HG03108 (cell line): ENCODE measurements around the gene USP6NL.

Experiments
- ATAC-seq: cut with Tn5 transposase; IDR thresholded peaks from one replicate; pipeline ENCODE4 v1.9.1; 2021; ENCODE audit warnings: moderate library complexity; ENCODE audit not compliant: unreplicated experiment

Gene USP6NL

GRCh38 chr10:11594589-11595394 lies 16.7 kb downstream of the USP6NL start:
- ATAC-seq, result no peak

DNA sequence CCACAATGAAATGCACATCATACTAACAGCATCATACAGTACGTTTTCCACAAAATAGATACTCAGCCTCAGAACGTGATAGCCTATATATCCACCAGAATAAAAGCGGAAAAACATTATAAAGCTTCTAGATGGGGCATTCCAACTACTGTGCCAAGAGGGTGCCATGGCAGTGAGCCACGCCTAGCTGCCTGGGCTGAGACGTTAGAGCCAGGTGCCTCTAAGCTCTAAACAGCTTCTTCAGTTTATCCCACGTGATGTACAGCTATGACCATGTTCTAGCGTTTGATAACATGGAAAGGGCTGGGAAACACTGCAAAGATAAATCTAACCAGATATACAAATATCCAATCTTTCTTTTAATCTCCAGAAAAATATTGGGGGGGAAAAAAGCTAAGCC lies 17.8 kb downstream of the USP6NL start:
- no peak for ATAC-seq

DNA sequence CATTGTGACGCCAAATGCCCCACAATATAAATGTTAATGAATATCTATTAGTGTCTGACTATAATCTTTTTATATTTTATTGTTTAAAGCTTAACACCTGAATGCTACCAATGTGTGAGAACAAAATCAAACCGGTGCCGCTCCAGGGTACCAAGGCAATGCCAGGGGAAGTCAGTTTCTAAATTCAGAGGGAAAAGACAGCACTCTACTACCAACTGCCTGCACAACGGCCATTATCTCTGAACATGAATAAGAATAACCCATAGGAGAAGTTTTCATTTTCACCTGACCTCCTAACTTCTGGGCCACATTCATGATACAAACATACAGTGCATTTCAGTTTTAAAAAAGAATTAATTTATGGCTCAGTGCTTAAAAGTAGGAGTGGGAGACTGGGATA lies 21.7 kb downstream of the USP6NL start:
- no peak for ATAC-seq

DNA sequence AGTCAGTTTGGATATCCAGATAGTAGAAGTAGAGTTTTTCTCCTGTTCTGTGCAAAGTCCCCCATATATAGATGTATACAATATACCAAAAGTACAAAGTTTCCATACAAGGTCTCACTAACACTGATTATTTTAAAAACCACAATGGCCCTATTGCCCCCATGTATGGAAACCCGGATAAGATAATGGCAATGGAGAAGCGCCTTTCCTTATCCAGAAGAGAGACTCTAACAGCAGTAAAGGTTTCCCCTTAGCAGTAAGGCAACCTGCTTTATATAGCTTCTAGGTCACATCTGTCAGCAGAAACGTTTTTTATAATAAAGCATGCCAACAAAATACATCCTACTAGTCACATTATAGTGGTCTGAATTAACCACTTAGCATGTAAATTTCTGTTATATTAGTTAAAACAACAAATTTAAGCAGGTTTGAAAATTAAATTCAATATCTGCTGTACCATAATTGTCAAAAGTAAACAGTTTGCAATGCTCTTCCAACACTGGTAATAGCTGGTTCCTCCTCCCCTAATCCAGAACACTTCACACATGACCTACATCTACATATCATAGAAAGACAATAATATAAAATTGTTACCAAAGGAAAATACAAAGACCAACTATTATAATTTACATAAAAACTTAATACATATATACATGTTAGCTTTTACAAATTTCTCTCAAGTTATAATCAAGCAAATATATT lies 22.4 kb downstream of the USP6NL start:
- ATAC-seq, result no peak

- no peak for ATAC-seq
Observed at GRCh38 chr10:11587722-11588259, 23.7 kb downstream of the USP6NL start.

GRCh38 chr10:11586170-11586569 lies 25.3 kb downstream of the USP6NL start:
- no peak for ATAC-seq

DNA sequence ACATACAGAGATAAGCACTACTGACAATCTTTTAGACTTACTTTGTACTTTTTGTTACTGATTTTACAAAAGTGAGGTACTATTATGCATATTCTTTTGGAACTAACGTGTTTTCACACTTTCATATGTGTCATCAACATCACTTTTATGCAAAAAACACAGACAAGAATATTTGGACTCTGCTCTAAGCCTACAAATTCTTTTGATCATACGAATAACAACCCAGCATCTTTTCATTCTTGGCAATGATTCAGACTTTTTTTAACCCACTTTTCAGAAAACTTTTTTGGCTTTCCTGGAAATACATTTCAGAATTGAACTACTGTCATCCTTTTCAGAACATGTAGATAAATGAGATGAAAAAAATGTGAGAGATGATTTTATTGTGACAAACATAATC lies 30.2 kb downstream of the USP6NL start:
- ATAC-seq, result no peak

DNA sequence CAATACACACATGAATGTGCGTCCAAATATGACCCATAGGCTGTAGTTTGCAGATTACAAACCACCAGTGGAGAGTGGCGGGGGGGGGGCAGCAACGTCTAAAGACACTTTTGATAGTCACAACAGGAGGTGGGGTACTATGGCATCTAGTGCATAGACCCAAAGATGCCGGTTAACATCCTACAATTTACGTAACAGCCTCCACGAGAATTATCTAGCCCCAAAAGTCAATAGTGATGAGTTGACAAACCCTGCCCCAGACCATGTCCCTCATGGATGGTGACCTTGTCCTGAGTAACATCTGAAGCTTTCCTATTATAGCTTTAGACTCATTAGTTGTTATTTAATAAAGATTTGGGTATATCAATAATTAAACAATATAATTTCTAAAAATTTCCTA lies 31.6 kb downstream of the USP6NL start:
- ATAC-seq, result no peak

DNA sequence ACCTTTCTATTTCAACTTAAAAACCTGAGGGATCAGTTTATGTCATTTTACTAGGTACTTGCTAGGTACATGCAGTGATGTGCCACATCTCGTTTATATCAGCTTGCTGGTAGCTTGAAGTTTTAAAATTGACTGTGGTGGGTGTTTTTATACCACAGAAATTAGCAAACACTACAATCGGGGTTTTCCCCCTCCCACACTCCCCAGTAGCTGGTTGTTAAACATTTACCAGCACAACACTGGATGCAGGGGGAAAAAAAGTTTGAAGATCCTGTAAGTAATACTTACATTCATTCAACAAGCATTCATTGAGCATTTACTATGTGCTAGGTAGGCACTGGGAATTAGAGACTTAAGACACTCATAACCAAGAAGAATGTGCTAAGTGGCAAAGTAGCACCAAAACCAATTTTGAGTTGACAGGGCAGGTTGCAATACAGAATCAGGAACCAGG lies 32.6 kb downstream of the USP6NL start:
- peak; percentile 46 for ATAC-seq

DNA sequence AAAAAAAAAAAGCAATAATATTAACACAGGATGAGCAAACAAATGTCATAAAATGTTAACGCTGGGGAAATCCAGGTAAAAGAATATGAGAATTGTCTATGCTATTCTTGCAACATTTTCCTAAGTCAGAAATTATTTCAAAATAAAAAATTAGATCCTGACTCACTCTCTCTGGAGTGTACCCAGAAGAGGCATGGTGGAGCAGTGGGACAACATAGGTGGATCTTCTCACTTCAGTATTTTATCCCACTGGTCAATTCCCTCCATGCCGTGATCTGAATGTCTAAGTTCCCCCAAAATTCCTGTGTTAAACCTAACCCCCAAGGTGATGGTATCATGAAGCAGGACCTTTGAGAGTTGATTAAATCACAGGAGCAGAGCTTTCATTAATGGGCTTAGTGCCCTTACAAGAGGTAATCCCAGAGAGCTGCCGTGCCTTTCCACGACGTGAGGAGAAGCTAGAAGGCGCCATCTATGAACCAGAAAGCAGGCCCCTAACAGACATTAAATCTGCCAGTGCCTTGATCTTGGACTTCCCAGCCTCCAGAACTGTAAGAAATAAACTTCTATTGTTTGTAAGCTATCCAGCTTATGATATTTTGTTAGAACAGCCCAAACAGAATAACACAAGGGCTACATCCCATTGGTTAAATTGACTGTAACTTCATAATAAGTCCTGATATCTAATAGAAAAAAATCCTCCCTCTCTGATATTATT lies 35.2 kb downstream of the USP6NL start:
- no peak for ATAC-seq

DNA sequence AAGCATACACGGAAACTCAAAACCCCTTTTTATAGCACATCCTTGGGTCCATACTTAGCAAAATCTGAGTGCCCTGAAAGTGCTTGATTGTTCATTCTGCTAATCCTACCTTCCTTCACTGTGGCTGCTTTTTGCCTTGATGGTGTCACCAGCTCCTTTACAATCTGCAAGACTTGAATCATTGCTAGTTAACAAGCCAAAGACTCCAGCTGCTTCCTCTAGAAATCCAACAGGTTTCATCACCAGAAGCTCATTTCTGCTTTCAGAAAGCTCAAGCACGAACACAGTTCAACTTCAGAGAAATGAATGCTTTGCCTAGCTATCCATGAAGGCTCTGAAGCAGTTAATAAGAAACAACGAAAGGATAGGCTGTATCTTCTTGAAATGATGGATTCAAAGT lies 38.0 kb downstream of the USP6NL start:
- peak; percentile 47 for ATAC-seq

DNA sequence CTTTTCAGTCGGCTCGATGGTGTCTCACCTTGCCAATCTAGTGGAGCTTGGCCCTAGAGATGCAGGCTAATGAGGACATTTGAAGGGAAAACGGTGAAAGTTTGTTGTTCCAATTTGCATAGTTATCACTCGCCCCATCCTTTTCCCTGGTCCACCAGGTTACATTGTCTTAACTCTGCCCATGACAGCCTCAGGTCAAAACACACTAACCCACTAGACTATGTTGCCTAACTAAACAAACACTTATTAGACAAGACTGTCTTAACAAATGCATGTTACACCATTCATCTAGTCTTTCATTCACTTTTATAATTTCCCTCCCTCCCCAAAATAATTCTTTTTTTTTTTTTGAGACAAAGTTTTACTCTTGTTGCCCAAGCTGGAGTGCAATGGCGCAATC lies 40.7 kb downstream of the USP6NL start:
- no peak for ATAC-seq

GRCh38 chr10:11569471-11569870 lies 42.0 kb downstream of the USP6NL start:
- no peak for ATAC-seq

DNA sequence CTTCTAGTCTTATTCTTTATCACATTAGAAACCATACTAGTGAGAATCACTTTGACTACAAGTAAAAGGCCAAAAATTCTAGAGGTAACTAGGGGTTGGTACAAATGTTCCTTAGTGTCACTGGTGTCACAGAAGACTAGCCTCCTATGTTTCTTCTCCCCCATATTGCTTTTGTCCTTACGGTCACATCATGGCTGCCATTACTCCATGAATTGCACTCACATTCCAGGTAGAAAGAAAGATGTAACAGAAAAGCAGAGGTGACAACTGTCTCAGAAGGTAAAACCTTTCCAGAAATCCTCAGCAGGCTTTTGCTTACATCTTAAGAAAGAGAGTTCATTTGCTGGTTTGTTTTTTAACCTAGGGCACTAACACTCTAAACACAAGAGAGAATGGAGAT lies 42.9 kb downstream of the USP6NL start:
- ATAC-seq, result no peak

DNA sequence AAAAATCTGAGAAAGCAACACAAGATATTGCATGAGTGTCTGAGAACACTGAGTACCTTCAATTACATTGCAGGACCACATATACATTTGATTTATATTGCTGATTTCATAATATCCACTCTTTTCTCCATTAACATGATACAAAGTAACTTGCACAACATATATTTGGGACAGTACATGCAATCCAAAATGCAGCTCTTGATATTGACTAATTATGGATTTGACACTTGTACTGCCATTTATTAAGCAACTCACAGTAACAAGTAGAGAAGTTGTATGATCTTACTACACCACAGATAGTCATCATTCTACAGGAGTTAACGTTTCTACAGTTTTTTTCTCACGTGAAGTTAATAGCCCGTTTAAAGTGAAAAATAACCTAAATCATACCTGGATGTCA lies 46.7 kb downstream of the USP6NL start:
- ATAC-seq, result no peak

DNA sequence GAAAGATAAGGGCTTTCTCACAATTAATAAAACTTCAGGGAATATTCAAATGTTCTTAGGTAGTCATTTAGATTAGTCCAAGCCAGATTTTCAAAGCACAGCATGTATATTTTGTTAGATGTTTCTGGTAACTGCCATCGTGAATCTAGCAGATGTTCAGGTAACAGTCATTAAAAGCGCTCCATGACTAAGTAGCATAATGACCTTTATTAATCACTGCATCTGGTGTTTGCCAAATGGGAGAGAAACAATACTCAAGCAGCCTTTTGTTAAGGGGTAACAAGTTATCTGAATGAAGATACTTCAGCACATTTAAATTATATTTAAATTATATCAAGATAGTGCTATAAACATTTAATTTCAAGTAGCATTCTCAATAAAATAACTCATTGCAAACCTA lies 47.5 kb downstream of the USP6NL start:
- ATAC-seq, result no peak

DNA sequence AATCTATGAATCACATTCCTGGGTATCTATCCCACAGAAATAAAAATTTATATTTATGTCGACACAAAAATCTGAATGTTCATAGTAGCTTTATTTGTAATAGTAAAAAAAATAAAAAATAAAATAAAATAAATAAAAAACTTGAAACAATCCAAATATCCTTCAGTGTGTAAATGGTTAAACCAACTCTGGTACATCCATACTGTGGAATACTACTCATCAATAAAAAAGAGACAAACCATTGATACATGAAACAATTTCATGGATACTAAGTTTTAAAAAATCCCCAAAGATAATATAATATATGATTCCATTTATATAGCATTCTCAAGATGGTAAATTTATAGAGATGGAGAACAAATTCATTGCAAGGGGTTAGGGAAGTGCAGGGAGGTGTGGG lies 48.6 kb downstream of the USP6NL start:
- no peak for ATAC-seq

DNA sequence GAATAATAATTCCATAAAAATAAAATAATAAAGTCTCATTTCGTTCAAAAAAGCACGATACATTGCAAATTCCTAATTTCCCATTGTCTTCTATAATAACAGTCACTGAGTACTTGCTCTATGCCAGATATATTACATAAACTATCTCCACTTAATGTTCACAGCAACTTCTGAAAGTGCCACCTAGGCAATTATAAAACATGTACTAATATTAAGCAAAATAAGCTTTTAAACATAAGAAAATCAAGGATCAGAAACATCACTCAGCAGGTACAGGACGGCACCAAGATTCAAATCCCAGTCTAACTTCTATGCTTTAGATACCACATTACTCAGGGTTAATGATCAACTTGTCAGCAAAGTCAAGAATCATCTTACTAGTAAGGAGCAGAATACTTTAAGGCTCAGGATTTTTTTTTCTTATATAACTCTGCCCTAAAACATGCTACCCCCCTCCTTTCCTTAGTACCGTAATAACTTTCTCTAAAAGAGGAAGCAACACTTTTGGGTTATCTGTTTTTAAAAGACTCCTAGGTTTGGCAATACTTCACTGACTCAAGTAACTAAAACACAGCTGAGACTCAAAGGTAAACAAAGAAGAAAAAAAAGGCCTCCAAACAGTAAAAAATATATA lies 51.3 kb downstream of the USP6NL start:
- peak; percentile 84 for ATAC-seq

GRCh38 chr10:11557967-11558366 lies 53.5 kb downstream of the USP6NL start:
- ATAC-seq, result no peak

DNA sequence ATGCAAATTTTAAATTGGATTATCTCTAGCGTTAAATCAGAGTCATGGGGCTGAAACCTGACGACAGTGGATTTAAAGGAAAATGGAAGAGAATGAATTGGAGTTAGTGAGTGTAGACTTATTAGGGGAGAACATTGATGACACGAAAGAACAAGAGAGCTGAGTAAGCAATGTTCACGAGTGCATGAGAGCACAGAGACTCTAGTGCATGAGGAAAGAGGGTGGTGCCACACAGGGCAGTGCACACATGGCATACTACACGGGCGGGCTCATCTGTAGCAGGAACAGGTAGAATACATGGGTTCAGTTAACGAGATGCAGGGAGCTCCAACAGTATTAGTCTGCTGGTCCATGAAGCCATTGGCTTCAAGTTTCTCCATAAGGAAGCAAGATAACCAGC lies 53.9 kb downstream of the USP6NL start:
- no peak for ATAC-seq

GRCh38 chr10:11555556-11555955 lies 55.9 kb downstream of the USP6NL start:
- no peak for ATAC-seq
